ENCODE measurements around the gene COTL1. TPM values are rescaled to one million over a fixed set of nuclear protein-coding genes. Genes with fewer than 3 reads are reported as not detected.

The COTL1 gene
- total and polyA plus RNA-seq, 4 donors: 62.4 to 223 (median 142) TPM

- no peaks in the 10 kb centered on the region for H3K27me3 ChIP-seq (ENCODE audit: control insufficient read depth in 3 of 3, insufficient read depth in 3 of 3, low read length in 2 of 3)
- H3K4me1 ChIP-seq (ENCODE audit: control insufficient read depth in 5 of 5, insufficient read depth in 5 of 5, low read length in 5 of 5): peaks cover 0 to 36% (median 17%) of the 10 kb centered on the region in 5 donors
- H3K9ac ChIP-seq (ENCODE audit: insufficient read depth in 1 of 2, low read length in 2 of 2): no peak overlapping the region
- 26 to 43% methylated on average over 7 of the region's 7 CpGs for WGBS, 2 donors
- no peak for DNase-seq
- peak overlapping the region in 1 of 2 donors; percentile 29 for H3K27ac ChIP-seq (ENCODE audit: low read depth in 1 of 2, low read length in 1 of 2)
- peaks cover 0 to 5% (median under 1%) of the 10 kb centered on the region in 4 donors for H3K36me3 ChIP-seq (ENCODE audit: control insufficient read depth in 4 of 4, insufficient read depth in 4 of 4, low read length in 4 of 4)
- no peak for TF ChIP-seq CTCF (IDR thresholded peaks at IDR 0.05; ENCODE audit: control extremely low read depth, extremely low read depth)
- ATAC-seq (ENCODE audit: insufficient read depth, low FRiP score): no peak
- H3K4me3 ChIP-seq: no peak overlapping the region
- H3K9me3 ChIP-seq (ENCODE audit: control insufficient read depth in 4 of 4, insufficient read depth in 3 of 4, low read length in 3 of 4): peaks cover 0 to 5% (median under 1%) of the 10 kb centered on the region in 4 donors
Measured at GRCh38 chr16:84607694-84608093, 10.2 kb downstream of the COTL1 start.

GRCh38 chr16:84607061-84607460 is 10.8 kb downstream of the COTL1 start:
- ATAC-seq (ENCODE audit: insufficient read depth, low FRiP score) (no peak), DNase-seq (no peak)
- H3K36me3 ChIP-seq (ENCODE audit: control insufficient read depth in 4 of 4, insufficient read depth in 4 of 4, low read length in 4 of 4): peaks cover 0 to 5% (median under 1%) of the 10 kb centered on the region in 4 donors
- H3K4me3 ChIP-seq: no peak overlapping the region
- H3K9ac ChIP-seq (ENCODE audit: insufficient read depth in 1 of 2, low read length in 2 of 2): no peak overlapping the region
- 94 to 97% methylated on average over 13 of the region's 13 CpGs for WGBS, 2 donors
- H3K4me1 ChIP-seq (ENCODE audit: control insufficient read depth in 5 of 5, insufficient read depth in 5 of 5, low read length in 5 of 5): peaks cover 0 to 34% (median 15%) of the 10 kb centered on the region in 5 donors
- H3K27me3 ChIP-seq (ENCODE audit: control insufficient read depth in 3 of 3, insufficient read depth in 3 of 3, low read length in 2 of 3): no peaks in the 10 kb centered on the region
- no peak for TF ChIP-seq CTCF (IDR thresholded peaks at IDR 0.05; ENCODE audit: control extremely low read depth, extremely low read depth)
- H3K27ac ChIP-seq (ENCODE audit: low read depth in 1 of 2, low read length in 1 of 2): peak overlapping the region in 1 of 2 donors; percentile 29
- H3K9me3 ChIP-seq (ENCODE audit: control insufficient read depth in 4 of 4, insufficient read depth in 3 of 4, low read length in 3 of 4): peaks cover 0 to 5% (median under 1%) of the 10 kb centered on the region in 4 donors

- Histone ChIP-seq H3K4me3 (no peak overlapping the region), H3K36me3 (ENCODE audit: control insufficient read depth in 4 of 4, insufficient read depth in 4 of 4, low read length in 4 of 4) (peaks cover 0 to 5% (median under 1%) of the 10 kb centered on the region in 4 donors), H3K27ac (ENCODE audit: low read depth in 1 of 2, low read length in 1 of 2) (peak overlapping the region in 1 of 2 donors; percentile 32), H3K9ac (ENCODE audit: insufficient read depth in 1 of 2, low read length in 2 of 2) (no peak overlapping the region), H3K27me3 (ENCODE audit: control insufficient read depth in 3 of 3, insufficient read depth in 3 of 3, low read length in 2 of 3) (no peaks in the 10 kb centered on the region), H3K4me1 (ENCODE audit: control insufficient read depth in 5 of 5, insufficient read depth in 5 of 5, low read length in 5 of 5) (peaks cover 0 to 33% (median 14%) of the 10 kb centered on the region in 5 donors), H3K9me3 (ENCODE audit: control insufficient read depth in 4 of 4, insufficient read depth in 3 of 4, low read length in 3 of 4) (peaks cover 0 to 5% (median under 1%) of the 10 kb centered on the region in 4 donors)
- DNase-seq (no peak), ATAC-seq (ENCODE audit: insufficient read depth, low FRiP score) (no peak)
- TF ChIP-seq CTCF (IDR thresholded peaks at IDR 0.05; ENCODE audit: control extremely low read depth, extremely low read depth): no peak
- WGBS, 2 donors: 82 to 84% methylated on average over 14 of the region's 14 CpGs
Measured at GRCh38 chr16:84606081-84606875, 11.6 kb downstream of the COTL1 start.
